ENCODE data around the gene CYP2D6.

GRCh38 chr22:42101199-42101598 is 29.4 kb downstream of the CYP2D6 start:
- TF ChIP-seq CTCF (conservative IDR thresholded peaks at IDR 0.05; ENCODE audit: low read depth, low read length) (no peak), EZH2 (IDR thresholded peaks at IDR 0.05; ENCODE audit: low read length, unreplicated experiment) (no peak), EZH2phosphoT487 (IDR thresholded peaks at IDR 0.05; ENCODE audit: borderline replicate concordance, low read length) (no peak)
